ENCODE measurements around the gene ZNF804B. TPM values are rescaled to one million over a fixed set of nuclear protein-coding genes. Genes with fewer than 3 reads are reported as not detected.

Gene ZNF804B
- polyA plus RNA-seq, 4 donors, result 0.14 to 0.23 (median 0.22) TPM

- DNase-seq (ENCODE audit: low read depth in 4 of 4, low spot score in 2 of 4), result no peak
These were observed 204.9 kb downstream of the ZNF804B start for GRCh38 chr7:88964418-88964817.

- DNase-seq (ENCODE audit: low read depth in 4 of 4, low spot score in 2 of 4), result no peak
These were observed 205.9 kb downstream of the ZNF804B start for GRCh38 chr7:88965371-88965770.

GRCh38 chr7:88967432-88967831 is 207.9 kb downstream of the ZNF804B start:
- DNase-seq (ENCODE audit: low read depth in 4 of 4, low spot score in 2 of 4), result no peak

GRCh38 chr7:88969167-88969566 is 209.7 kb downstream of the ZNF804B start:
- no peak for DNase-seq (ENCODE audit: low read depth in 4 of 4, low spot score in 2 of 4)

- DNase-seq (ENCODE audit: low read depth in 4 of 4, low spot score in 2 of 4), result no peak
These were observed 225.8 kb downstream of the ZNF804B start for GRCh38 chr7:88985295-88985694.

GRCh38 chr7:89001306-89001705 is 241.8 kb downstream of the ZNF804B start:
- DNase-seq (ENCODE audit: low read depth in 4 of 4, low spot score in 2 of 4), result no peak

GRCh38 chr7:89002981-89003956 is 243.8 kb downstream of the ZNF804B start:
- no peak for DNase-seq (ENCODE audit: low read depth in 4 of 4, low spot score in 2 of 4)

- DNase-seq (ENCODE audit: low read depth in 4 of 4, low spot score in 2 of 4), result no peak
These were observed 252.5 kb downstream of the ZNF804B start for GRCh38 chr7:89012016-89012415.

GRCh38 chr7:89017695-89018094 is 258.2 kb downstream of the ZNF804B start:
- no peak for DNase-seq (ENCODE audit: low read depth in 4 of 4, low spot score in 2 of 4)

GRCh38 chr7:89021741-89022140 is 262.2 kb downstream of the ZNF804B start:
- DNase-seq (ENCODE audit: low read depth in 4 of 4, low spot score in 2 of 4), result no peak

GRCh38 chr7:89023206-89023605 is 263.7 kb downstream of the ZNF804B start:
- DNase-seq (ENCODE audit: low read depth in 4 of 4, low spot score in 2 of 4), result no peak

GRCh38 chr7:89023877-89024276 is 264.4 kb downstream of the ZNF804B start:
- DNase-seq (ENCODE audit: low read depth in 4 of 4, low spot score in 2 of 4), result no peak

- no peak for DNase-seq (ENCODE audit: low read depth in 4 of 4, low spot score in 2 of 4)
These were observed 268.3 kb downstream of the ZNF804B start for GRCh38 chr7:89027781-89028180.

- DNase-seq (ENCODE audit: low read depth in 4 of 4, low spot score in 2 of 4), result no peak
These were observed 268.8 kb downstream of the ZNF804B start for GRCh38 chr7:89028319-89028718.

GRCh38 chr7:89029864-89030263 is 270.4 kb downstream of the ZNF804B start:
- DNase-seq (ENCODE audit: low read depth in 4 of 4, low spot score in 2 of 4), result no peak

- no peak for DNase-seq (ENCODE audit: low read depth in 4 of 4, low spot score in 2 of 4)
These were observed 281.7 kb downstream of the ZNF804B start for GRCh38 chr7:89041240-89041639.

- DNase-seq (ENCODE audit: low read depth in 4 of 4, low spot score in 2 of 4), result no peak
These were observed 283.4 kb downstream of the ZNF804B start for GRCh38 chr7:89042940-89043339.

- DNase-seq (ENCODE audit: low read depth in 4 of 4, low spot score in 2 of 4), result no peak
These were observed 289.5 kb downstream of the ZNF804B start for GRCh38 chr7:89049043-89049442.

GRCh38 chr7:89053130-89053529 is 293.6 kb downstream of the ZNF804B start:
- DNase-seq (ENCODE audit: low read depth in 4 of 4, low spot score in 2 of 4), result no peak

GRCh38 chr7:89054361-89054760 is 294.9 kb downstream of the ZNF804B start:
- DNase-seq (ENCODE audit: low read depth in 4 of 4, low spot score in 2 of 4), result no peak

GRCh38 chr7:89060234-89060633 is 300.7 kb downstream of the ZNF804B start:
- DNase-seq (ENCODE audit: low read depth in 4 of 4, low spot score in 2 of 4), result no peak

GRCh38 chr7:89064831-89065230 is 305.3 kb downstream of the ZNF804B start:
- no peak for DNase-seq (ENCODE audit: low read depth in 4 of 4, low spot score in 2 of 4)
